ENCODE measurements around the gene SLC25A10.

DNA sequence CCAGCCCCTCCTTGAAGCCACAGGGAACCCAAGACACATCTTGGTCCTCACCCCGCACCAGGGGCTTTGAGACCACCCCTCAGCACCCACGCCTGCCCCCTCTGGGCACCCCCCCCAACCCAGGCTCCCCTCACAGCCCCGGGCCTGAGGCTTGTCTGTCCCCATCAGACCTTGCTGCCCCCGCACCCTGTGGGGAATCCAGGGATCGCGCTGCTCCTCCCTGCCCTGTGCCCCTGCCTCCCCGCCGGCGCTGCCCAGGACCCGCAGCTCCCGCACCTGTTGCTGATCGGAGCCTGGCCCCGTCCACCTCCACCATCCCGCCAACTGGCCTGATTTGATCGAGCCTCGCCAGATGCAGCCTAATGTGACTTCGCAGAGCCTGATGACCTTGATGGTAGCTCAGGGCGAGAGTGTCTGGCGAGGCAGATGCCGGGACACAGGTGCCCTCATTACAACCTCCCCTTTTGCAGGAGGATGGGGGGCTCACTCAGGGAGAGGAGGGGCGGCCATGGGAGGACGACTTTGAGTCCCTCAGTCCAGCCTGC is 29.0 kb downstream of the SLC25A10 start:
- TF ChIP-seq FOXK2 (IDR thresholded peaks at IDR 0.05) (no peak), SP1 (IDR thresholded peaks at IDR 0.05) (no peak), ZNF384 (IDR thresholded peaks at IDR 0.05) (no peak), BHLHE40 (IDR thresholded peaks at IDR 0.05; ENCODE audit: borderline replicate concordance) (no peak), FOXM1 (IDR thresholded peaks at IDR 0.05; ENCODE audit: borderline replicate concordance) (no peak), CTBP1 (IDR thresholded peaks at IDR 0.05; ENCODE audit: borderline replicate concordance) (no peak), LEF1 (IDR thresholded peaks at IDR 0.05; ENCODE audit: borderline replicate concordance) (no peak), L3MBTL2 (conservative IDR thresholded peaks at IDR 0.05) (no peak), ELF4 (IDR thresholded peaks at IDR 0.05) (no peak), SUZ12 (IDR thresholded peaks at IDR 0.05) (no peak)
